UCSD-AML1 (cell line): ENCODE results near the gene RAPGEFL1.
"Not testable (repeated sequence)": the region's sequence is repeated elsewhere in the genome, so short reads cannot be mapped to it uniquely, and the experiment has no call there.

Source experiments
- DNase-seq: peaks from one replicate; lab custom pipeline; 2025; ENCODE audit not compliant: unreplicated experiment; lab: John Stamatoyannopoulos, UW

RAPGEFL1 gene

GRCh38 chr17:40206193-40206592 is 28.9 kb downstream of the RAPGEFL1 start:
- DNase-seq = not testable (repeated sequence)

- no peak for DNase-seq
These were observed 32.3 kb downstream of the RAPGEFL1 start for GRCh38 chr17:40209404-40210093.

GRCh38 chr17:40213914-40214313 is 36.6 kb downstream of the RAPGEFL1 start:
- DNase-seq = not testable (repeated sequence)

- no peak for DNase-seq
These were observed 40.9 kb downstream of the RAPGEFL1 start for GRCh38 chr17:40218006-40218739.

- DNase-seq = peak; percentile 97
These were observed 41.7 kb downstream of the RAPGEFL1 start, which contains the start of gene WIPF2 for GRCh38 chr17:40218740-40219593. WIPF2 (plus strand) TSS chr17:40219304; CDS start chr17:40256460, 37,156 bp downstream.

- DNase-seq = peak; percentile 78
These were observed 42.5 kb downstream of the RAPGEFL1 start for GRCh38 chr17:40219594-40220338.

GRCh38 chr17:40224718-40225550 is 47.7 kb downstream of the RAPGEFL1 start:
- no peak for DNase-seq

- not testable (repeated sequence) for DNase-seq
These were observed 51.9 kb downstream of the RAPGEFL1 start for GRCh38 chr17:40229146-40229545.

GRCh38 chr17:40230670-40231069 is 53.4 kb downstream of the RAPGEFL1 start:
- no peak for DNase-seq

- DNase-seq = not testable (repeated sequence)
These were observed 54.7 kb downstream of the RAPGEFL1 start for GRCh38 chr17:40231928-40232327.

- no peak for DNase-seq
These were observed 64.1 kb downstream of the RAPGEFL1 start for GRCh38 chr17:40241252-40241834.

GRCh38 chr17:40242774-40243173 is 65.5 kb downstream of the RAPGEFL1 start:
- DNase-seq = no peak

- no peak for DNase-seq
These were observed 66.5 kb downstream of the RAPGEFL1 start for GRCh38 chr17:40243761-40244160.

GRCh38 chr17:40244255-40244654 is 67.0 kb downstream of the RAPGEFL1 start:
- DNase-seq = no peak
